ENCODE measurements around the gene ERN1.

GRCh38 chr17:64124609-64125008 is 5.3 kb downstream of the ERN1 start:
- no peak for TF ChIP-seq CTCF (IDR thresholded peaks at IDR 0.05)
- no peak for TF ChIP-seq POLR2AphosphoS5 (IDR thresholded peaks at IDR 0.05)

All from gastroesophageal sphincter (tissue), 3 donors.